K562 (cell line): ENCODE results near the gene NDUFAF4. TPM values are rescaled to one million over a fixed set of nuclear protein-coding genes. Genes with fewer than 3 reads are reported as not detected.
A peak's percentile ranks its signal among the peaks of the same experiment; 100 is the strongest.

Experiments used
- ESRRA ChIP-seq: fragments of 450-650 bp; IDR thresholded peaks from 2 replicates; pipeline ENCODE4 v1.6.1; 2014; ENCODE audit warnings: low read depth, mild to moderate bottlenecking, moderate library complexity, borderline replicate concordance
- HCFC1 ChIP-seq: IDR thresholded peaks from 2 replicates; pipeline ENCODE4 v1.6.1; 2012; ENCODE audit warnings: low read depth, low read length, improper control_type of control experiment
- HMG20B ChIP-seq: fragments of 250-450 bp; sonication (Bioruptor Pico); IDR thresholded peaks from 2 replicates; pipeline ENCODE4 v1.5.0; 2021; ENCODE audit warnings: mild to moderate bottlenecking
- NFE2 ChIP-seq: IDR thresholded peaks from 2 replicates; pipeline ENCODE4 v1.6.1; 2014; ENCODE audit warnings: antibody characterized with exemption, low read depth
- TCF3 ChIP-seq: sonication (generic); formaldehyde crosslinking; IDR thresholded peaks from 2 replicates; pipeline ENCODE4 v1.4.0; 2020; ENCODE audit warnings: mild to moderate bottlenecking, missing genetic modification reagents
- polyA plus RNA-seq, 8 experiments: library from polyadenylated mRNA; depleted of rRNA in 4 of 8; stranded (reverse) in 5 of 8; unstranded in 3 of 8; fragments of >200 nt; fragmentation: Nextera tagmentation in 2 of 8; fragmentation: Illumina TruSeq in 1 of 8; extraction: Ambion mirVana in 2 of 8; extraction: Trizol in 1 of 8; gene quantifications; 2 replicates each; pipeline versions ENCODE4 v1.2.1 to v1.2.3, GENCODE V29; 2011 to 2014; ENCODE audit warnings: inconsistent platforms in 1 of 8, missing spikeins in 1 of 8
- total RNA-seq, 7 experiments: library from RNA; depleted of rRNA in 6 of 7; stranded (reverse); fragments of >200 nt in 6 of 7; fragmentation: Illumina TruSeq in 2 of 7; extraction: Trizol in 2 of 7; gene quantifications; 2 replicates each; pipeline versions ENCODE4 v1.2.1 to v1.2.3, GENCODE V29; 2011 to 2021; ENCODE audit warnings: low replicate concordance in 1 of 7
- TF ChIP-seq, protein P1 (sequence below): fragments of 450-650 bp; IDR thresholded peaks from 2 replicates; pipeline ENCODE4 v1.6.1; 2016; ENCODE audit warnings: mild to moderate bottlenecking, moderate library complexity
- TF ChIP-seq, protein P2 (sequence below): fragments of 450-650 bp; IDR thresholded peaks from one replicate; pipeline ENCODE4 v1.6.1; 2018; ENCODE audit warnings: mild to moderate bottlenecking, moderate library complexity; ENCODE audit not compliant: partially characterized antibody
- TF ChIP-seq, protein P3 (sequence below), 3 experiments: fragments of 200-800 bp in 1 of 3; fragments of 250-450 bp in 1 of 3; fragments of 450-650 bp in 1 of 3; sonication (Bioruptor Pico) in 1 of 3; sonication (Bioruptor generic) in 1 of 3; formaldehyde crosslinking in 1 of 3; IDR thresholded peaks; 2 replicates each; pipeline versions ENCODE4 v1.6.1 to v1.8.0; 2016 to 2022; ENCODE audit warnings: mild to moderate bottlenecking in 2 of 3, missing genetic modification characterization in 2 of 3, missing compliant biosample characterization in 1 of 3, moderate library complexity in 1 of 3
- TF ChIP-seq, protein P4 (sequence below), 2 experiments: fragments of 250-450 bp in 1 of 2; fragments of 450-650 bp in 1 of 2; sonication (Bioruptor Pico) in 1 of 2; IDR thresholded peaks; 2 replicates each; pipeline versions ENCODE4 v1.6.1 to v1.8.0; 2016 to 2021; ENCODE audit warnings: mild to moderate bottlenecking in 2 of 2, moderate library complexity in 2 of 2, missing compliant biosample characterization in 1 of 2, missing genetic modification characterization in 1 of 2

NDUFAF4 gene
- total and polyA plus RNA-seq, 9 of the 15 experiments (the other 6 are each of a cell fraction or from before 2014, with no cell fraction given): 45.0 to 418 (median 136) TPM

DNA sequence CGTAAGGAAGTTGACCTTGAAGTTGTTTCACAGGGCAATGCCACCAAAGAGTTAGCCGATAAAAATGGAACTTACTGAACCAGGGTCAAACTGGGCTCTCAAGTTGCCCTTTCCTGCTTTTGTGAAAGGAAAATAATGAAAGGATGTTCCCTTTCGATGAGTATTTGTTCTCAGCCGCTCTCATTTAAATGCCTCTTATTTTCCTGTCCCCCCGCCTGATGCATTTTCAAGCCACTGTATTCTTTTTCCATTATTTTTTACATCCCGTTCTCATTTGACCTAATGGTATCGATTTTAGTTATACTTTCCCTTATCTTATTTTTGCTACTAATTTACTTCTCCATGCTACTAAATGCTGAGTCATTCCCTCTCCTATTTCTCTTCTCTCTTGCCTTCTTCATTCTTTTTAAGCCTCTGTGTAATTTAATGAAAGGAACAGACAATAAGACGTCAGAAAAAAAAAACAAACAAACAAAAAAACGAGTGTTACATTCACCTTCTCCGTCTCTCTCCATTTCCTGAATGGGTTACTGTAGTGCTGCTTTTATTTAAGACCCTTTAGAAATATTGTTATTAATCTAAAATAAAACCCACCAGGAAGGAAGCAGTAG lies 655 bp upstream of the NDUFAF4 start (continued):
- TF ChIP-seq, protein P1, sequence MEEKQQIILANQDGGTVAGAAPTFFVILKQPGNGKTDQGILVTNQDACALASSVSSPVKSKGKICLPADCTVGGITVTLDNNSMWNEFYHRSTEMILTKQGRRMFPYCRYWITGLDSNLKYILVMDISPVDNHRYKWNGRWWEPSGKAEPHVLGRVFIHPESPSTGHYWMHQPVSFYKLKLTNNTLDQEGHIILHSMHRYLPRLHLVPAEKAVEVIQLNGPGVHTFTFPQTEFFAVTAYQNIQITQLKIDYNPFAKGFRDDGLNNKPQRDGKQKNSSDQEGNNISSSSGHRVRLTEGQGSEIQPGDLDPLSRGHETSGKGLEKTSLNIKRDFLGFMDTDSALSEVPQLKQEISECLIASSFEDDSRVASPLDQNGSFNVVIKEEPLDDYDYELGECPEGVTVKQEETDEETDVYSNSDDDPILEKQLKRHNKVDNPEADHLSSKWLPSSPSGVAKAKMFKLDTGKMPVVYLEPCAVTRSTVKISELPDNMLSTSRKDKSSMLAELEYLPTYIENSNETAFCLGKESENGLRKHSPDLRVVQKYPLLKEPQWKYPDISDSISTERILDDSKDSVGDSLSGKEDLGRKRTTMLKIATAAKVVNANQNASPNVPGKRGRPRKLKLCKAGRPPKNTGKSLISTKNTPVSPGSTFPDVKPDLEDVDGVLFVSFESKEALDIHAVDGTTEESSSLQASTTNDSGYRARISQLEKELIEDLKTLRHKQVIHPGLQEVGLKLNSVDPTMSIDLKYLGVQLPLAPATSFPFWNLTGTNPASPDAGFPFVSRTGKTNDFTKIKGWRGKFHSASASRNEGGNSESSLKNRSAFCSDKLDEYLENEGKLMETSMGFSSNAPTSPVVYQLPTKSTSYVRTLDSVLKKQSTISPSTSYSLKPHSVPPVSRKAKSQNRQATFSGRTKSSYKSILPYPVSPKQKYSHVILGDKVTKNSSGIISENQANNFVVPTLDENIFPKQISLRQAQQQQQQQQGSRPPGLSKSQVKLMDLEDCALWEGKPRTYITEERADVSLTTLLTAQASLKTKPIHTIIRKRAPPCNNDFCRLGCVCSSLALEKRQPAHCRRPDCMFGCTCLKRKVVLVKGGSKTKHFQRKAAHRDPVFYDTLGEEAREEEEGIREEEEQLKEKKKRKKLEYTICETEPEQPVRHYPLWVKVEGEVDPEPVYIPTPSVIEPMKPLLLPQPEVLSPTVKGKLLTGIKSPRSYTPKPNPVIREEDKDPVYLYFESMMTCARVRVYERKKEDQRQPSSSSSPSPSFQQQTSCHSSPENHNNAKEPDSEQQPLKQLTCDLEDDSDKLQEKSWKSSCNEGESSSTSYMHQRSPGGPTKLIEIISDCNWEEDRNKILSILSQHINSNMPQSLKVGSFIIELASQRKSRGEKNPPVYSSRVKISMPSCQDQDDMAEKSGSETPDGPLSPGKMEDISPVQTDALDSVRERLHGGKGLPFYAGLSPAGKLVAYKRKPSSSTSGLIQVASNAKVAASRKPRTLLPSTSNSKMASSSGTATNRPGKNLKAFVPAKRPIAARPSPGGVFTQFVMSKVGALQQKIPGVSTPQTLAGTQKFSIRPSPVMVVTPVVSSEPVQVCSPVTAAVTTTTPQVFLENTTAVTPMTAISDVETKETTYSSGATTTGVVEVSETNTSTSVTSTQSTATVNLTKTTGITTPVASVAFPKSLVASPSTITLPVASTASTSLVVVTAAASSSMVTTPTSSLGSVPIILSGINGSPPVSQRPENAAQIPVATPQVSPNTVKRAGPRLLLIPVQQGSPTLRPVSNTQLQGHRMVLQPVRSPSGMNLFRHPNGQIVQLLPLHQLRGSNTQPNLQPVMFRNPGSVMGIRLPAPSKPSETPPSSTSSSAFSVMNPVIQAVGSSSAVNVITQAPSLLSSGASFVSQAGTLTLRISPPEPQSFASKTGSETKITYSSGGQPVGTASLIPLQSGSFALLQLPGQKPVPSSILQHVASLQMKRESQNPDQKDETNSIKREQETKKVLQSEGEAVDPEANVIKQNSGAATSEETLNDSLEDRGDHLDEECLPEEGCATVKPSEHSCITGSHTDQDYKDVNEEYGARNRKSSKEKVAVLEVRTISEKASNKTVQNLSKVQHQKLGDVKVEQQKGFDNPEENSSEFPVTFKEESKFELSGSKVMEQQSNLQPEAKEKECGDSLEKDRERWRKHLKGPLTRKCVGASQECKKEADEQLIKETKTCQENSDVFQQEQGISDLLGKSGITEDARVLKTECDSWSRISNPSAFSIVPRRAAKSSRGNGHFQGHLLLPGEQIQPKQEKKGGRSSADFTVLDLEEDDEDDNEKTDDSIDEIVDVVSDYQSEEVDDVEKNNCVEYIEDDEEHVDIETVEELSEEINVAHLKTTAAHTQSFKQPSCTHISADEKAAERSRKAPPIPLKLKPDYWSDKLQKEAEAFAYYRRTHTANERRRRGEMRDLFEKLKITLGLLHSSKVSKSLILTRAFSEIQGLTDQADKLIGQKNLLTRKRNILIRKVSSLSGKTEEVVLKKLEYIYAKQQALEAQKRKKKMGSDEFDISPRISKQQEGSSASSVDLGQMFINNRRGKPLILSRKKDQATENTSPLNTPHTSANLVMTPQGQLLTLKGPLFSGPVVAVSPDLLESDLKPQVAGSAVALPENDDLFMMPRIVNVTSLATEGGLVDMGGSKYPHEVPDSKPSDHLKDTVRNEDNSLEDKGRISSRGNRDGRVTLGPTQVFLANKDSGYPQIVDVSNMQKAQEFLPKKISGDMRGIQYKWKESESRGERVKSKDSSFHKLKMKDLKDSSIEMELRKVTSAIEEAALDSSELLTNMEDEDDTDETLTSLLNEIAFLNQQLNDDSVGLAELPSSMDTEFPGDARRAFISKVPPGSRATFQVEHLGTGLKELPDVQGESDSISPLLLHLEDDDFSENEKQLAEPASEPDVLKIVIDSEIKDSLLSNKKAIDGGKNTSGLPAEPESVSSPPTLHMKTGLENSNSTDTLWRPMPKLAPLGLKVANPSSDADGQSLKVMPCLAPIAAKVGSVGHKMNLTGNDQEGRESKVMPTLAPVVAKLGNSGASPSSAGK: no peak
- TF ChIP-seq HMG20B (no peak), HCFC1 (no peak), NFE2 (peak; percentile 95), TCF3 (CRISPR knock-in tag) (no peak), ESRRA (no peak)
- TF ChIP-seq, protein P2, sequence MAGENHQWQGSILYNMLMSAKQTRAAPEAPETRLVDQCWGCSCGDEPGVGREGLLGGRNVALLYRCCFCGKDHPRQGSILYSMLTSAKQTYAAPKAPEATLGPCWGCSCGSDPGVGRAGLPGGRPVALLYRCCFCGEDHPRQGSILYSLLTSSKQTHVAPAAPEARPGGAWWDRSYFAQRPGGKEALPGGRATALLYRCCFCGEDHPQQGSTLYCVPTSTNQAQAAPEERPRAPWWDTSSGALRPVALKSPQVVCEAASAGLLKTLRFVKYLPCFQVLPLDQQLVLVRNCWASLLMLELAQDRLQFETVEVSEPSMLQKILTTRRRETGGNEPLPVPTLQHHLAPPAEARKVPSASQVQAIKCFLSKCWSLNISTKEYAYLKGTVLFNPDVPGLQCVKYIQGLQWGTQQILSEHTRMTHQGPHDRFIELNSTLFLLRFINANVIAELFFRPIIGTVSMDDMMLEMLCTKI: no peak
- TF ChIP-seq, protein P3, sequence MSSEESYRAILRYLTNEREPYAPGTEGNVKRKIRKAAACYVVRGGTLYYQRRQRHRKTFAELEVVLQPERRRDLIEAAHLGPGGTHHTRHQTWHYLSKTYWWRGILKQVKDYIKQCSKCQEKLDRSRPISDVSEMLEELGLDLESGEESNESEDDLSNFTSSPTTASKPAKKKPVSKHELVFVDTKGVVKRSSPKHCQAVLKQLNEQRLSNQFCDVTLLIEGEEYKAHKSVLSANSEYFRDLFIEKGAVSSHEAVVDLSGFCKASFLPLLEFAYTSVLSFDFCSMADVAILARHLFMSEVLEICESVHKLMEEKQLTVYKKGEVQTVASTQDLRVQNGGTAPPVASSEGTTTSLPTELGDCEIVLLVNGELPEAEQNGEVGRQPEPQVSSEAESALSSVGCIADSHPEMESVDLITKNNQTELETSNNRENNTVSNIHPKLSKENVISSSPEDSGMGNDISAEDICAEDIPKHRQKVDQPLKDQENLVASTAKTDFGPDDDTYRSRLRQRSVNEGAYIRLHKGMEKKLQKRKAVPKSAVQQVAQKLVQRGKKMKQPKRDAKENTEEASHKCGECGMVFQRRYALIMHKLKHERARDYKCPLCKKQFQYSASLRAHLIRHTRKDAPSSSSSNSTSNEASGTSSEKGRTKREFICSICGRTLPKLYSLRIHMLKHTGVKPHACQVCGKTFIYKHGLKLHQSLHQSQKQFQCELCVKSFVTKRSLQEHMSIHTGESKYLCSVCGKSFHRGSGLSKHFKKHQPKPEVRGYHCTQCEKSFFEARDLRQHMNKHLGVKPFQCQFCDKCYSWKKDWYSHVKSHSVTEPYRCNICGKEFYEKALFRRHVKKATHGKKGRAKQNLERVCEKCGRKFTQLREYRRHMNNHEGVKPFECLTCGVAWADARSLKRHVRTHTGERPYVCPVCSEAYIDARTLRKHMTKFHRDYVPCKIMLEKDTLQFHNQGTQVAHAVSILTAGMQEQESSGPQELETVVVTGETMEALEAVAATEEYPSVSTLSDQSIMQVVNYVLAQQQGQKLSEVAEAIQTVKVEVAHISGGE (CRISPR knock-in tag; IDR thresholded peaks at IDR 0.05): no peak
- TF ChIP-seq, protein P4, sequence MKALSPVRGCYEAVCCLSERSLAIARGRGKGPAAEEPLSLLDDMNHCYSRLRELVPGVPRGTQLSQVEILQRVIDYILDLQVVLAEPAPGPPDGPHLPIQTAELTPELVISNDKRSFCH (CRISPR knock-in tag; IDR thresholded peaks at IDR 0.05): no peak
- TF ChIP-seq, protein P4 (tag; IDR thresholded peaks at IDR 0.05): no peak
